NCI-H748 (cell line): Measurements from ENCODE around the gene IL1RAPL1.
A peak's percentile ranks its signal among the peaks of the same experiment; 100 is the strongest.

Experiments
- DNase-seq: peaks from one replicate; lab custom pipeline; 2025; ENCODE audit not compliant: unreplicated experiment; lab: John Stamatoyannopoulos, UW

Gene IL1RAPL1

DNA sequence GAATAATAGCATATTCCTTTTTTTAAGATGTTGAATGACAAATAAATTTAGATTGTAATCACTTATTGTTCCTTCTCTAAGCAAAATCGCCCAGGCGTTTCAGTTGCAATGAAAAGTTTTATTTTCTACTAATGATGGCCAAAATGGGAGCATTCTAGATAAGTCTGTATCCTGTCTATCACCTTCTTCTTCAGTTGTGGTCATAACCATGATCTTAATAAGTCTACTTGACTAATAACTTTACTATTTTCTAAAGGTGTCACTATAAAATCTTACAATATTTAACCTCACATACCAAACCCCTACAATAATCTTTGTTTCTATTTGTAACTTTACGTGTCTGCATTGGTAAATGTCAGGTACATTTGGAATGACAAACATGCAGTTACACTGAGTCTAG, 904.4 kb downstream of the IL1RAPL1 start:
- no peak for DNase-seq

DNA sequence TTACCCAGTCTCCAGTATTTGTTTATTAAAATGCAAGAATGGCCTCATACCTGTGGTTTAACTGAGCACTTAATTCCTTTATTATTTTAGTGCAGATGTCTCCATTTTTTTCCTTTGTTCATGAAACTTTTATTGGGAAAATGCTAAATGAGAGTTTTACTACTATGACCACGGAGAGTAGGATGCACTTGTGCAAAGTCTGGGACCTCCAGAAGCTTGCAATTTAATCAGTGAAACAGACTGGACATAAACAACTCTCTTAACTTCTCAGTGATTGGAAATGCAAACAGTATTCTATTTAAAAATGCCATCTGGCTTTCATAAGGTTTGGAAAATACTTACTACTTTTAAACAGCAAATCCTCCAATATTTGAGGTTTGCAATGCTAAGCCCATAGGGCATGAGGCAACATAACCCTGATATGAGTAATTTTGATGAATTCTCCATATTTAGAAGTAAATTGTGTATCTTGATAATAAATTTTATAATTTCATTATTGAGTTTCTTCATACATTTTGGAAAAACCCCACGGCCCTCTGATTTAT, 909.5 kb downstream of the IL1RAPL1 start:
- DNase-seq, result no peak

DNA sequence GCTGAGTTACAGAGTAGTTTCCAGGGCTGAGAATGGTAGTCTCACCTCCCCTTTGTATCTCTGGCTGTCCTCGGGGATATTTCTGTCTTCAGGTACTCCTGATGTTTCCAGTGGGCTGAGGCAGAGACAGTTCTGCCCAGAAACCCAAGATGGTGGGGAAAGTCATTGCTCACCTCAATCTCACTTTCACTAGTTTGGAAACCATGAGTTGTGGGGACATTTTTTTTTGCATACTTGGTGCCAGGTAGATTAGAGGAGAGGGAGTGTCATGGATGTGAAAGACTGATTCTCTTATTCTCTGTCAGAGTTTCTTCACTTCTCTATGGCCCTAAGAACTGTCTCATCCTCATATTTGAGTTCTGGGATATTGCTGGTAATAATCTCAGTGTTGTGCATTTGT, 919.5 kb downstream of the IL1RAPL1 start:
- no peak for DNase-seq

DNA sequence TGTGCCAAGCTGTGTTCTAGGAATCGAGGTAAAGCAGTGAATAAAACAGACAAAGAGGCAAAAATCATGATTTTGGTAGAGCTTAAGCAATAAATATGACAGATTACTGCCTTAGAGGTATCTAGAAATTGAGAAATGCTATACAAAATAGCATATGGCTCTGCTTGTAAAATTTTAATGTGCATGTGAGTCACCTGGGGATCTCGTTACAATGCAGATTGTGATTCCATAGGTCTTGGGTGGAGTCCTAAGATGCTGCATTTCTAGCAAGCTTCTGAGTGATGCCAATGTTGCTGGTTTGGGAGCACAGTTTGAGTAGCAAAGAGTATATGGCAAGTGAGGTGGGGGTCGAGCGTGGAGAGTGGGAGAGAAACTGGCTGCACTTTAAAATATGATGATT, 930.9 kb downstream of the IL1RAPL1 start:
- no peak for DNase-seq

DNA sequence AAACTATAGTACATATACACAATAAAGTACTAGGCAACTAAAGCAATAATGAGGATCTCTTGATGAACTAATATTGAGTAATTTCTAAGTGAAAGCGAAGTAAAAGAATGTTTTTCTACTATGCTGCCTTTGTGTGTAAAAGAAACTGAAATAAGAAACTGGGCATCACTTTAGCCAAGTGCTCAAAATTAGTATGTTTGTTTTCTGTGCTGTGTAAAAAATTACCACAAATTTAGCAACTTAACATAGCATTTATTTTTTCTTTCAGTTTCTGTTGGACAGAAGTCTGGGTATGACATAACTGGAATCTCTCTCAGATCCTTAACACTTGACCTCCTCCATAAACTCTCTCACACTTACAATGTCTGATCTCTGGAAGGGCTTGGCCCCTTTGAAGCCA, 941.0 kb downstream of the IL1RAPL1 start:
- no peak for DNase-seq

DNA sequence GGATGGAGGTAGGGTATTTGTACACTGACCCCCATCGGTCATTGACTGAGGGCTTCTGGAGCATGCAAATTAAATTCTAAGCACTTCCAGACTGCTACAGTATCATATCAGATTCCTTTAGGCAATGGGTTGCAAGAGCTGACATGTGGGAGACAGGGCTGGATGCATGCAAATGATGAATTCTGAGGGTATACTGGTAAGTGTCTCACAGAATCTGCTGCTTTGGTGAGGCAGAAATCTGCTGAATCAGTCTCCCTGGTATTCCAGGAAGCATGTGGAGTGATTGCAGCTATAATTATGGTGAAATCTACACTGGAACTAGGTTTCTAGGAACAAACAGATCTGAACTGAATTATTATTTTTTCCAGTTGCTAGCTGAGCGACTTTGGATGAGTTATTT, 943.3 kb downstream of the IL1RAPL1 start:
- no peak for DNase-seq

DNA sequence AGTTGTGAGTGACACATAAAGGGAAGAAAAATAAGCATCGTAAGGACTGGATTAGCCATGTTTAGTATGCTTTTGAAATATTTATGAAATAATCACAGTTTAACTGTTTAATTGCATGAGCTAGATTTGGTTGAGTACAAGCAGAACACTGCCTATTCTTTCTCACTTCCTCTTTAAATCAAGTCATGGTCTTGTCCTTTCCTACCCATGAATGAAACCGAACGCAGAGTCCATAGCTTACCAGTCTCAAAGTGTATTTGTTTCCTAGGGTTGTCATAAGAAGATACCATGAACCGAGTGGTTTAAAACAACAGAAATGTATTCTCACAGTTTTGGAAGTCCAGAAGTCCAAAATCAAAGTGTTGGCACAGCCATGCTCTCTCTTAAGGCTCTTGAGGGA, 944.1 kb downstream of the IL1RAPL1 start:
- DNase-seq, result no peak

DNA sequence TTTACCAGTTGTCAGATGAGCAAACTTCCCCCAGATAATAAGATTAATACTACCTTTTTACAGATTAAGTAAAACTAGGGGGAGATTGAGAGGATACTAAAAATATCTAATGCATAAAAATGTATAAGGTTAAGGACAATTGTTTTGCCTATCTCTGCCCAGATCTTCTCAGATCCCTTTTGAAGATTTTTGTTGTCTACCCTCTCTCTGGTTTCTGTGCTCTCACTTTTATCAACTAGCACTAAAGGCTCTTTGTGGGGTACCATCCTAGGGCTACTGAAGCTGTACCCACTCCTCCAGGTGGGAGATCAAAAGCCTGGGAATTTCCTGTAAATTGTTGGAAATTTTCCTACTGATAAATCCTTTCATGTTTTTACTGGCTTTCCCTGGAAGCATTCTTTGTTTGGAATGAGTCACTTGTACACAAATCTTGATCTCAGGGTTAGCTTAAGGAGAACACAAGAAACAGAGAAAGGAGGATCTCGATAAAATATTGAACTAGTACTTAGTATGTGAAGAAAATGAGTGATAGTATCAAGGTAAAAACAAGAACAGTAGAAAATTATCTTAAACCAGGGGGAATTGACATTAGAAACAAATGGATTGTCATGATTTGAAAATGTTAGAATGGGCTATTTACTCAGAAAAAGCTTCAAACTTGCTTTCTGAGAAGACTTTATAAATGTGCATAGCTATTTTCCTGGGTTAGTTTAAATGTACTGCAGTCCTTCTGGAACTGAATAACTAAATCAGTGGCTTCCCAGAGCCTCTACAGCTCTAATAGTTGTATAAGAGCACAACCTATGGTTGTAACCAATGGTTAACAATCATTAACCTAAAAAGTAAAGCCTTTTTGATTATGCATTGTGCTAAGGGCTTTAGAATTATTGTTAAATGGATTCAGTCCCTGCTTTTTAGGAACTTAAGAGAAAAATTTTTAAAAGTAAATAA, 948.2 kb downstream of the IL1RAPL1 start:
- DNase-seq, result no peak

DNA sequence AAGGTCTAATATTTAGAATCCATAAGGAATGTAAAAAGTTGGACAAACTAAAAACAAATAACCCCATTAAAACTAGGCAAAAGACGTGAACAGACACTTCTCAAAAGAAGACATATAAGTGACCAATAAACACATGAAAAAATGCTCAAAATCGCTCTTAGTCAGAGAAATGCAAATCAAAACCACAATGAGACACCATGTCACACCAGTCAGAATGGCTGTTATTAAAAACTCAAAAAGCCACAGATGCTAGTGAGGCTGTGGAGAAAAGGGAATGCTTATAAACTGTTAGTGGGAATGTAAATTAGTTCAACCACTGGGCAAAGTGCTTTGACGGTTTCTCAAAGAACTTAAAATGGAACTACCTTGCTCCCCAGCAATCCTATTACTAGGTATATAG, 953.8 kb downstream of the IL1RAPL1 start:
- no peak for DNase-seq

DNA sequence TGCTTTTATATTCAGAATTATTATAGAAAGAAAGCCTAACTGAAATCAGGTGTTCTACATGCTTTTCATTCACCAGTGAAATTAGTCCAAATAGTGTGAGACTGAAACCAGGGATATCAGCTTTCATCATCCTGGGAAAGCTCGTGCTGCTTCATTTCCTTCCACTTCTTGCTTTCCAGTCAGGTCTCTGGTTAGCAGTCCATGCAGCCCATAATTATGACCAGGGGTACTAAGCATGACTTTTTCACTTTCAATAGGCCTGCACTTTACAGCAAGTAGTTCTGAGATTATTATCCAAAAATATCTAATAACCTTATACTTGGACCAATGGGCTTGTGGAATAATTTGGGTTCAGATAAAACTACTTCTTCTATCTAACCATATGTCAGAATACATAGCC, 954.9 kb downstream of the IL1RAPL1 start:
- DNase-seq, result no peak

DNA sequence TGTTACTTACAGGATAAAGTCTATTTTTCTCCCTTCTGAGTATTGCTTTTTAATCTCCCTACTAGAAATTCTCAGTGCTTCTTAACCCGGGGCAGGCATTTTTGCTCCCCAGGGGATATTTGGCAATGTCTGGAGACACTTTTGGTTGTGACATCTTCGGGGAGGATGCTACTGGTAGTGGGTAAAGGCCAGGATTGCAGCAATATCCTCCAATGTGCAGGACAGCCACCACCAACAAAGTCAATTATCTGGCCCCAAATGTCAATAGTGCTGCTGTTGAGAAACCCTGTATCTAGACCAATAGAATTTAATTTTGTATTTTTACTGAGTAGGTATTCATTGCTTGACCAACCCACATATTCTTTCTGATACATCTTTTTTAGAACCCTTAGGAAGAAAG, 958.6 kb downstream of the IL1RAPL1 start:
- DNase-seq, result no peak

DNA sequence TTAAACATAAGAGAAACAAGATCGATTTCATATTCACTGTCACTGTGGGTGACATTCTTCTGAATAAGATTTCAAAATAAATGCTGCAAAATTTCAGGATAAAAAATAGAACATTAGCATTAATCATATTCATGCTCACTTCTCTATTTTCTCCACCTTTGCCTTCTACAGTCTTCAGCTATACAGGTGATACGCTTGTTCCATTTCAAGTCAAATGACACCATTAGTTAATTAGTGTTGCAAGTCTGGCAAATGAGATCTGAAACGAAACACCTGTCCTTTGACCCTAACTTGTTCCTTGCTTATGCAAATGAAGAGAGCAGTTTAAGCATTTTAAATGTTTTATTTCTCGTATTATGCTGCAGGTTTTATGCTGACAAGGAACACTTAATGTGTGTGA, 960.6 kb downstream of the IL1RAPL1 start:
- DNase-seq, result no peak

DNA sequence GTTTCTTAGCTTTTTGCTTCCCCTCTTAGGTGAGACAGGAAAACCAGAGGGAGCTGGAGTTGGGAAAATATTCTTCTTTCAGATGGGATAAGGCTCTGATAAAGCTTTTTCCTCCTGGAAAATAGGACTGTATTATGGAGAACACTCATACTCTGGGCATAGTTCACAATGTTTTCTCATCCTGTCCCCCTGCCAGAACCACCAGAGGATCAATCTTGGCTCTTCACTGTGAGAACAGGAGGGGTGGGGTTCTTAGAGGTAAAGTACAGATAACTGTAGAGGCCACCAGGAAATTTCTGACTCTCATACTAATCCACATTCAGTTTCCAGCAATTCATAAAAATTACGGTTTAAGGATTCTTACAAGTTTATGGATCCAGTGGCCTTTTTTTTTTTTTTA, 966.3 kb downstream of the IL1RAPL1 start:
- DNase-seq, result no peak

DNA sequence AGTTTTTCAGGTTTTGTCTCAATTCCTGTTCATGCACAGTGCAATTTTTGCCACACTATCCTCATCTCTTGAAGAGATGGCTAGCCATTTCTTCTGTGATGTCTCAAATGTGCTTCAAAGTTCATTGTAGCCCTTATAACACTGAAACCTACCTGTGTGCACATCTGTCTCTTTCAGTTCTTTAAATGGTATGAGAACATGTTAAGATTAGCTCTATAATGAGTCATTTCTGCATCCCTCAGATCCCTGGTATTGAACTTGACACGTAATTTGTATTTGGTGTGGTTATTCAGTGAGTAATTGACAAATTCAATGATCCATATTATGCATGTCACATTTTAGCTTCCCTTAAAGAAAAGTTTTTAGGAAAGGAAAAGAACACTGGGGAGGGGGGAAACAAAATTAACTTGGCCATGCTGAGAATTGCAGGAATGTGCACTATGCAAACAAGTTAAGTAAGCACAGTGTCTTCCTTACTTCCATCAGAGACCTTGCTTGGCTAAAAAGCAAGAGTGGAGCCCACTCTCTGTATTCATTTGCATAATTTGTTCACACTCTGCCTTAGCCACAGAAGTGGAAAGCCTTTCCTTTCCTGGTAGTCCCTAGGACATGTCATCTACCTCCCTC, 968.3 kb downstream of the IL1RAPL1 start:
- no peak for DNase-seq

DNA sequence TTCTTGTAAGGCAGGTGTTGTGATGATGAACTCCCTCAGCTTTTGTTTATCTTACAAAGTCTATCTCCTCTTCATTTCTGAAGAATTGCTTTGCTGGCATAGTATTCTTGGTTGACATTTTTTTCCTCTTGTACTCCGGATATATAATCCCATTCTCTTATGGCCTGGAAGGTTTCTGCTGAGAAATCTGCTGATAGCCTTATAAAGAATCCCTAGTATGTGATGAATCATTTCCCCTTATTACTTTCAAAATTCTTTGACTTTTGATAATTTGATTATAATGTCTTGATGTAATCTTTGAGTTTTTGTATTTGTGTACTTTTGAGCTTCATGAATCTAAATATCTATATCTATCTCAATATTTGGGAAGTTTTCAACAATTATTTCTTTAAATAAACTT, 972.8 kb downstream of the IL1RAPL1 start:
- no peak for DNase-seq

DNA sequence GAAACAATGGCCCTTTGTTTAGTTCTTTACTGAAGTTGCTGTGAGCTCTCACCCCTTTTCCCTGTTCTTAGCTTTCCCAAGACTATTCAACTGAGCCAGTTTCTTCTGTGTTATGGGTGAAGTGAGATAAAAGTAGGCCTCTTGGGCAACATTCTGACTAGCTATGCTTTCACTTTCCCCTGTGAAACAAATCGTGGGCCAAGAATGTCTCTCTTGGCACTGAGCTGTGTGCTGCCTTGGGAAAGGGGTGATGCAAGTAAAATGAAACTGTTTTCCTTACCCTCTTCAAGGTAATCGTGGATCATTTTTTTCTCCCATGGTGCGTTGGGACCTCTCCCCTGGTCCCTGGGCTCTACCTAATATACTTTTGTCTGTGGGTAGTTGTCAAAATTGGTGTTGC, 974.2 kb downstream of the IL1RAPL1 start:
- DNase-seq, result no peak

DNA sequence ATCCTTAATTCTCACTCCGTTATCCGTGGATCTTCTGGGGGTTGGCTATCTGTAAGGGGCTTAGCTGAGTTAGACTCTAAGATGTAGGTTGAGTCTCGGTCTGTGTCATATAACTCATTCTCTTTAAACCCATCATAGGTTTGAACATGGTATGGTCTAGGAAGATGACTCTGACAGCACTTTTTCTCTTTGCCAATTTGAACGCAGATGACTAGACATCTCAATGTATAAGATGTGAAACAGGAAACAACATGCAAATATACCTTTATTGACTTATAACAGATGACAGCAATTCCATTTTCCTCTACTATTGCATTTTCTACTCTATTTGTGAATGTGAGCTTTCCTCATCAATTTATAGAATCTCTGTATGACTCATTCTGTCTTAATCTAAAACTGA, 993.3 kb downstream of the IL1RAPL1 start:
- no peak for DNase-seq

DNA sequence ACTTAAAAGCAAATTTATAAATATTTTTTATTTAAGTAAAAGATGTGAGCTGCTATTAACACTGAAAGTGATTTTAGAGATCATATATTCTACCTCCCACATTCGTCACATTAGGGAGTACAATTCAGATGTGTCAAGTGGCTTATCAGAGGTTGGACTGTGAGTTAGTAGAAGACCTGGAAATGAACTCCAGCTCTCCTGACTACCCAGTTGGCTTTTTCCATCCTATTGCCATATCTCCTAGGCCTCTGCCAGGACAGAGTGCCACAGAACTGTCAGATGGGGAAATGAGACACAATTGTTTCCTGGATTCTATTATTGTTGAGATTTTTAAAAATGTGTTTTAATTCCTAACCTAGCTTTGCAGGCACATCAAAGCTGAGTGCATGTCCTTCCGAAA, 994.0 kb downstream of the IL1RAPL1 start:
- DNase-seq, result no peak

DNA sequence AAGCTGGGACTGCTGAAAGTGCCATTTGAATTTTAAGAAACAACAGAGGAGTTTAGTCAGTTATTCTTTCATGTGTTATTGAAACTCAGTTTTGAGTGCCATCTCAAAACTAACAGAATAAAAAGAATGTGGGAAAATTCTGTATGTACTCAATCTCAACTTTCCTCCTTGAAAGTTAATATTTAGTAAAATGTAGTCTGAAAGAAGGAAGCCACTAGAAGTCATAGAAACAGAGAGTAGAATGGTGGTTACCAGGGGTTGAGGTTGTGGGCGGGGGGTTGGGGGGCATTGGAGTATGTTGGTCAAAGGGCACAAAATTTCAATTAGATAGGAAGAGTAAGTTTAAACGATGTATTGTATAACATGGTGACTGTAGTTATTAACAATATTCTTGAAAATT, 999.9 kb downstream of the IL1RAPL1 start:
- no peak for DNase-seq

DNA sequence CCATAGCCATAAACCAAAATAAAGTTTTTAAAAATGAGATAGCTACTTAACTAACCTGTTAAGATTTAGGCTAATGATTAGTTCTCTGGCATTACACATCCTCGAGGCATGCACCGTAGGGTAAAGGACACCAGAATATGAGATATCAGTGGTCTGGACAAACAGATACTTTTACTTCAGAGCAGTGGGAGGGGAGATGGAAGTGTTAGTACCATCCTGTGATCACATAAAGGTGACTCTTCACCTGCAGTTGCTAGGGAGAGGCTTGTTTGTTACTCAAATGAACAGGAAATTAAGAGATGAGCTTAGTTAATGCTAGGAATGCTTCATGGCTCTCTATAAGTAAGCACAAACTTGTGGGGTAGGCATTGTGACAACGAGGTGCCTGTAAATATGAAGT, 1003.7 kb downstream of the IL1RAPL1 start:
- DNase-seq, result no peak

DNA sequence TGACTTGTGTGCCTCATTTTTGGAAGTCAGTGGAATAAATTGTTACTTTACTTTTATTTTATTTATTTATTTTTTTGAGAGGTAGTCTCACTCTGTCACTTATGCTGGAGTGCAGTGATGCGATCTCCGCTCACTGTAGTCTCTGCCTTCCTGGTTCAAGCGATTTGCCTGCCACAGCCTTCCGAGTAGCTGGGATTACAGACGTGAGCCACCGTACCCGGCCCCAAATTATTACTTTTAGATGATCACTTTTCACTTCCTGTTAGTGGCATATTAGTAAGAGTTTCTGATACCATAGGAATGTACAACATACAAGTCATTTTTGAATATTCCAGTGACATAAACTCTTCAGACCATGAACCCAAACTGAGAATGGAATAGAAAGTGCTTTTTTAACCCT, 1017.1 kb downstream of the IL1RAPL1 start:
- no peak for DNase-seq

DNA sequence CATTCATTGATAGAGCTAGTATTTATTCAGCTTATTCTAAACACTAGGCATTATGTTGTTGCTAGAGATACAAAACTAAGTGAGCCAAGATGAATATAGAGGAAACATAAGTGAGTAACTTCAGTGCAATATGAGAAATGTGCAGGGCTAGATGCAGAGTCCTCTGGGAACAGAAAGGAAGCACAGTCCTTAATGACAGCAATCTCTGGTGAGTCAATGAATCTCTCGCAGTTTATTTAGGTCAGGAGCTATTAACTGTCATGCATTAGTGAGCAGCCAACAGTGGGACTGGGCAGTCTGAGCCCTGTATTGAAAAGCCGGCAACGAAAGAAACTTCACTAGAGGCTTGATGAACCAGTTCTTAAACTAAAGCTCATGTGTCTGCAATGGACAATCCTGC, 1030.0 kb downstream of the IL1RAPL1 start:
- DNase-seq, result peak; percentile 1
